Neuron (in vitro differentiated cells): Measurements from ENCODE around the gene CCDC197.

ENCODE experiments used
- H2AFZ ChIP-seq: one replicate; pipeline ENCODE4 v1.6.1; 2013; ENCODE audit warnings: low read depth, mild to moderate bottlenecking, inconsistent platforms, low read length, moderate library complexity
- H3K27me3 ChIP-seq: one replicate; pipeline ENCODE4 v1.6.1; 2013; ENCODE audit warnings: low read length; ENCODE audit not compliant: insufficient read depth
- H3K36me3 ChIP-seq: one replicate; pipeline ENCODE4 v1.6.1; 2013; ENCODE audit warnings: low read length; ENCODE audit not compliant: insufficient read depth
- H3K4me1 ChIP-seq: one replicate; pipeline ENCODE4 v1.6.1; 2013; ENCODE audit warnings: low read length; ENCODE audit not compliant: insufficient read depth
- H3K4me3 ChIP-seq: 2 replicates; pipeline ENCODE4 v1.5.1; 2013; ENCODE audit warnings: mild to moderate bottlenecking, low read length, moderate library complexity
- H3K9me3 ChIP-seq: one replicate; pipeline ENCODE4 v1.6.1; 2013; ENCODE audit warnings: low read length

The CCDC197 gene

DNA sequence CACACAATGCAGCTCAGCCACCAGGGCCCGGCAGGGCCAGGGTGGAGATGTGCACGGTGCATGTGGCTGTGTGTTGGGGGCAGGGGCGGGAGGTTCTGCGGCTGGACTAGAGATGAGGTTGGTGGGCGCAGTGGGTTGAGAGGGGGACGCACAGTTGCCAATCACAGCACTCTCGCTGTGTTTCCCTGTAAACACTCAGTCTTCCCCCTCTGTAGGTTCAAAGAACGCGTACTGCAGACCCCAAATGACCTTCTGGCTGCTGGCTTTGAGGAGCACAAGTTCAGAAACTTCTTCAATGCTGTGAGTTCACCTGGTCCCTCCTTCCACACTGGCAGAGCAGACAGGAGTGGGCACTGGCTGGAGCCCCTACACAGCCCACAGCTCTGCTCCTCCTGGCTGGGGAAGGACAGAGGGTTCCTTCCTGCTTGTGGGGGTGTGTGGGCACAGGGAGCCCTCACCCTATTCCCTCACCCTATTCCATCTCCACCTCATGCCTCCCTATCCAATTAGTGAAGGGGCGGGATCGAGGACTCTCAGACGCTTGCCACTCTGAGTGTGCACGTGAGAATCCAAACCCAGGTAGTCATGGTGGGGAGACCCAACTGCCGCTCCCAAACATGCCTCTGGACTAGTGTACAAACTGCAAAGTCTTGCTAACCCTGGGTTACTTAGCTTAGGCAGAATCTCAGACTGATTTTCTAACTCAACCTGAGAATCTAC lies 46.8 kb downstream of the CCDC197 start:
- no peaks in the 10 kb centered on the region for H3K9me3 ChIP-seq
- H3K4me3 ChIP-seq = no peak overlapping the region
- no peaks in the 10 kb centered on the region for H3K27me3 ChIP-seq
- peaks cover 10% of the 10 kb centered on the region for H3K4me1 ChIP-seq
- peaks cover 43% of the 10 kb centered on the region for H3K36me3 ChIP-seq
- H2AFZ ChIP-seq = no peak overlapping the region

DNA sequence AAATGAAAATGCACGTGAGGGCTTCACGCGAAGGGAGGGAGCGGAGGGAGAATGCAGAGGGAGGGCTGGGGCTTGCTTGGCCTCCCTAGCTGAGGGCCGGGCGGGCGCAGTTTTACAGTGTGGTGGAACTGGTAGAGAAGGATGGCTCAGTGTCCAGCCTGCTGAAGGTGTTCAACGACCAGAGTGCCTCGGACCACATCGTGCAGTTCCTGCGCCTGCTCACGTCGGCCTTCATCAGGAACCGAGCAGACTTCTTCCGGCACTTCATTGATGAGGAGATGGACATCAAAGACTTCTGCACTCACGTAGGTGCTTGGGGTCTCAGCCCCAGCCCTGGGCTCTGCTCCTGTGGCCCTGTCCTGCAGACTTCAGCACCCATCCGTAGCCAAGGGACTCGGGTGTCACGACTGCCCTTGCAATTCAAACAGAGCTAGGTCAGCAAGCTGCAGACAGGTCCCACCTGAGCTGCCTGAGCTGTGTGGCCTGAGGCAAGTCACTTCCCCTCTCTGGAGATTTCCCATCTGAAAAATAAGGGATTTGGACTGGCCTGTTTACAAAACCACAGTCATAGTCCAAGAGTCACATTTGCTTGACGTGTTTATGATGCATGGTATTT lies 47.5 kb downstream of the CCDC197 start:
- Histone ChIP-seq H3K4me1 (peaks cover 15% of the 10 kb centered on the region), H3K27me3 (no peaks in the 10 kb centered on the region), H3K9me3 (no peaks in the 10 kb centered on the region), H3K4me3 (no peak overlapping the region), H2AFZ (no peak overlapping the region), H3K36me3 (peaks cover 48% of the 10 kb centered on the region)

DNA sequence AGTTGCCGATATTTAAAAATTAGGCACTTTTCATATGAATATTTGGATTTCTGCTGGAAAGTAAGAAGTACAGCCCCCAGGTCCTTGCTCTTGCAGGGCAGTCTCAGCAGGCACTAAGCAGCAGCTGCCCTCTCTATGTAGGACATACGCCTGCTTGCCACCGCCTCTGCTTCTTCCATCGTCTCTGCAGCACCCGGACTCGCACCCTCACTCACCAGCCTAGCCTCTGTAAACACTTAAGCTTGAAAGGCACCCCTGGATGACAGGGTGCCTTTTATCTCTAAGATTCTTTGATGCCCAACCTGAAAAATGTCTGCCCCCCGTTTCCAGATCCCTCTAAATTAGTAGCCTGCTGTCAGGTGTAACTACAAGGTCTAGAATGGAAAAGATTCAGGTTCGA lies 48.0 kb downstream of the CCDC197 start:
- no peak overlapping the region for H3K4me3 ChIP-seq
- H2AFZ ChIP-seq = no peak overlapping the region
- H3K9me3 ChIP-seq = no peaks in the 10 kb centered on the region
- peaks cover 53% of the 10 kb centered on the region for H3K36me3 ChIP-seq
- H3K27me3 ChIP-seq = no peaks in the 10 kb centered on the region
- H3K4me1 ChIP-seq = peaks cover 15% of the 10 kb centered on the region

DNA sequence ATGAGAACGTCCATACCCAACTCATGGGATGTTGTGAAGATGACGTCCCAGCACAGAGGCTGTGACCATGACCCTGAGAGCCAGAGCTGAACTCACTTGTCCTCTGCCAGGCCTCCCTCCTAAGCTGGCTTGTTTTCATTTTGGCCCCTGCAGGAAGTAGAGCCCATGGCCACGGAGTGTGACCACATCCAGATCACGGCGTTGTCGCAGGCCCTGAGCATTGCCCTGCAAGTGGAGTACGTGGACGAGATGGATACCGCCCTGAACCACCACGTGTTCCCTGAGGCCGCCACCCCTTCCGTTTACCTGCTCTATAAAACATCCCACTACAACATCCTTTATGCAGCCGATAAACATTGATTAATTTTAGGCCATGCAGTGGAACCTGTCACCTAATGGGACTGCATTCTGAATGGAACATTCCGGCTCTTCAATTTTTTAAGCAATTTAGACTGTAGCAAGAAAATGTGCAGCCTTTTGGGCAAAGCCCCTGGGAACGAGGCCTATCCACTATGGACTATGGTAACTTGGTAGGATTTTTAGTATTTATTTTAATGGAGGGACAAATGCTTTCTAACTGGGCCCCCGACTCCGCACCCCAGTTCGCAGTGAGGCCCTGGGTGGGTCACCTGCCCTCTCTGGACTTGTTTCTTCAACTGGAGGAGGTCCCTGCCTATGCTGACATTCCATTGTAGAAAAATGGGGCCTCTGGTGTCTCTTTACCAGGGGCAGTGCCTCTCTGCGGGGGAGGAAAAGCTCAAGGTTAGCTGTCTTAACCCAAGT lies 48.7 kb downstream of the CCDC197 start:
- Histone ChIP-seq H3K9me3 (no peaks in the 10 kb centered on the region), H3K27me3 (no peaks in the 10 kb centered on the region), H3K4me3 (no peak overlapping the region), H3K4me1 (peaks cover 15% of the 10 kb centered on the region), H2AFZ (no peak overlapping the region), H3K36me3 (peaks cover 59% of the 10 kb centered on the region)

DNA sequence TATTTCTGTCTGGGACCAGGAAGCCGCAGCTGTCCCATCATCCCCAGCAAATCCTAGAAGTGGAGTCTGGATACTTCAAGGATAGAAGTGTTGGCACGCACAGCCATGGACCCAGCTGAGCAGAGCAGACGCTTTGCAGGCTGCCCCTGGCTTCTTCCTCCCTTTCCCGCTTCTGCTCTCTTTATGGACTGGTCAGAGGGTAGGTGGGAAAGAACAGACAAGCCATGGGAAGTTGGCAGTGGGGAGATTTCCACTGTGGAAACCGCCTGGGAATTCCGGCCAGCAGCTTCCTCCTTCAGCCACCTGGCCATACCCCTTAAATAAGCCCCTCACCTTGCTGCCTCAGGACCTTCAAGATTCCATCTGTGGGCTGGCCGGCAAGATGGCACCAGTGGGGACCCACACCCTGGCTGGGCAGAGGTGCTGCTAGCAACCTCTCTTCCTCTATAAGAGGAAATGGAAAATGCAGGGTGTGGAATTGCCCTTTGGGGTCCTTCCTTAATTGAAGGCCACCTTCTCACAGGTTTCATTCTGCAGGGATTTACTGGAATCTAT lies 49.7 kb downstream of the CCDC197 start:
- Histone ChIP-seq H3K4me3 (no peak overlapping the region), H3K9me3 (no peaks in the 10 kb centered on the region), H3K4me1 (peaks cover 15% of the 10 kb centered on the region), H3K27me3 (no peaks in the 10 kb centered on the region), H2AFZ (no peak overlapping the region), H3K36me3 (peaks cover 67% of the 10 kb centered on the region)

DNA sequence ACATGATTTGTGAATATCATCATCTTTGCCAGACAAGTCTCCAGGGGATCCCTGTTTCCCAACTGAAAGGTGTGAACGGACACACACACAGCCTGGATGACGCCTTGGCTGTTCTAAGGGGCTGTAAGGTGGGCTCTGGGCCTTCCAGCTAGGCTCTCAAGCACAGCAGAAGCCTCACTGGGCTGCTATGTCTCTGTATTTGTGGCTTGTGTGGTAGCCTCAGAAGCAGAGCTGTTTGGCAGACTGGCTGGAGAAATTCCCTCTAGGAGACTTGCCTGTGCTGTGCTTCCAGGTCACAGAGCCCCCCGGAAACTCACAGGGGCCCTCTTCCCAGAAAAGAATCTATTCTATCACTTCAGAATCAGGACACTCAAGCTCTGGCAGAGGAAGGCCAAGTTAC lies 50.5 kb downstream of the CCDC197 start:
- Histone ChIP-seq H3K4me1 (peaks cover 15% of the 10 kb centered on the region), H3K4me3 (no peak overlapping the region), H3K36me3 (peaks cover 75% of the 10 kb centered on the region)

DNA sequence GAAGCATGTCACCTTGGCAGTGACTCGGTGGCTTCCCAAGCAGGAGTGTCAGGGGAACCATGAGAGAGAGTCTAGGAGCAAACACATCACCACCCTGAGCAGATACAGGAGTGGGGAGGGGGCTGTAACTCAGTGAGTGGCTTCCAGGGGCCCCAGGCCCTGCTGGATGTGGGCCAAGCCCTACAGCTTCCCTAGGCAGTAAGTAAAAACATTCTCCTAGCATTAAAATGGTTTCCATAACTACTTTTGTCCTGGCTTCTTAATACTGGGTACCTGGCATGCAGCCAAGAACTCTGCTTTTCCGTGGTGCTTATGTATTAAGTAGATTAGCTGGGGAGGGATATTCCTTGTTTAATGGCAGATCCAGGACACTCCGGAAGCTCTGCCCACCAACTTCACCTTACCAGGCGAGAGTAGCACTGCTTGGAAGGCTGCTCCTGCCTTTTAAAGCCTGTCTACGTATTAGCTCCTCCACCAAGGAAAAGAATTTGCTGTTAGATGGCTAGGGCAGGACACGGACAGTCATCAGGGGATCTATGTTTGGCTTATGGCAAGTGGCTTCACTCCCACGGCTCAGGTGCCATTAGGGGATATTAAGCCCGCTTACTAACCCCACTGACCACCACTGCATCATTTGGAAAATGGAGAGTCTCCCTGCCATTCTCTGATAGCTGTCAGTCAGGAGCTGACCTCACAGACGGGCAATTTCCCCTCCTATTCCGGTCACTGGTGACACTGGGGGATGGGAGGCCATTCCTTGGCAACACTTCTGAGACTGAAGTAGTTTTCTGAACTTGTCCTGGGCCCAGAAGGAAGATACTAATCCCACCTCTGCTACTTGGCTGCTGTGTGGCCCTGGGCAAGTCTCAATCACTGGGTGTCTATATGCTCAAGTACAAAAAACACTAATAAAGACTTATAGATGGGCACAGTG lies 51.9 kb downstream of the CCDC197 start:
- H3K4me1 ChIP-seq = peaks cover 15% of the 10 kb centered on the region
- H3K36me3 ChIP-seq = peaks cover 79% of the 10 kb centered on the region
- no peak overlapping the region for H3K4me3 ChIP-seq
- no peak overlapping the region for H2AFZ ChIP-seq
- H3K27me3 ChIP-seq = no peaks in the 10 kb centered on the region
- H3K9me3 ChIP-seq = no peaks in the 10 kb centered on the region

More for the DNA sequence above, 50.5 kb downstream of the CCDC197 start:
- no peaks in the 10 kb centered on the region for H3K9me3 ChIP-seq
- no peaks in the 10 kb centered on the region for H3K27me3 ChIP-seq
- no peak overlapping the region for H2AFZ ChIP-seq

DNA sequence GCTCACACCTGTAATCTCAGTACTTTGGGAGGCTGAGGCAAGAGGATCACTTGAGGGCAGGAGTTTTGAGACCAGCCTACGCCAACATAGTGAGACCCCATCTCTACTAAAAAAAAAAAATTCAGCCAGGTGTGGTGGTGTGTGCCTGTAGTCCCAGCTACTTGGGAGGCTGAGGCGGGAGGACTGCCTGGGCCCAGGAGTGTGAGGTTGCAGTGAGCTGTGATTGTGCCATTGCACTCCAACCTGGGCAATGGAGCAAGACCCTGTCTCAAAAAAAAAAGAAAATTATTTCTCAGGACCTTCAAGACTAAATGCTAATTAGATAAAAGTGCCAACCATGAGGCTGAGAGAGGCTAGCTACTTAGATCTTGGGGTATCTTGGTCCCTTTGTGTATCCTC lies 52.5 kb downstream of the CCDC197 start:
- Histone ChIP-seq H3K27me3 (no peaks in the 10 kb centered on the region), H2AFZ (no peak overlapping the region)

DNA sequence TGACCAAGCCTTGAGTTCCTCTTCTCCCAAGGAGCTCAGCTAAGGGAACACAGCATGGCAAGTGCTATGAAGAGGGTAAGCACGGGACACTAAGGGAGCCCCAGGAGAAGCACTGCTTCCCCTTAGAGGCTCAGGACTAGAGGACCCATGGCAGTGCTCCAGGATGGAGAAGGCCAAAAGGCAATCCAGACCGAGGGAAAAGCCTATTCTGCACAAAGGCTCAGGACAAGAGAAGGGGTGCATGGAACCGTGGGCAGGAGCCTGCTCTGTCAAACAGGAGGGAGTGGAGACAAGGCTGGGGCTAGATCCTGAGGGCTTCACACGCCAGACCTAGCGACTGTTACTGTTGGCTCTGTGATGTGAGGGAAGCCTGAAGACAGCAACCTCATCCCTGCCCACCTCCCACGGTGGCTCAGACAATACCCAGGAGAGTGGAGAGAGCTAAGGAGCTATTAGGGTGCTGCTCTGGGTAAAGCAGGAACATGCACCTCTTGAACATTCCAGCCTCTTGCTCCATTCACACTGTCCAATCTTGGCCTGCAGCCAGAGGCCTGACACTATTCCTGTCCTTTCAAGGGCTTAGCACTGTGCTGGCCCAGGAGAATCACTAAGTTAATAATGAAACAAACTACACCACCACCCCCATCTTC lies 53.3 kb downstream of the CCDC197 start:
- Histone ChIP-seq H3K9me3 (no peaks in the 10 kb centered on the region), H3K36me3 (peaks cover 82% of the 10 kb centered on the region)

More for the DNA sequence above, 52.5 kb downstream of the CCDC197 start:
- Histone ChIP-seq H3K9me3 (no peaks in the 10 kb centered on the region), H3K36me3 (peaks cover 81% of the 10 kb centered on the region), H3K4me1 (peaks cover 15% of the 10 kb centered on the region), H3K4me3 (no peak overlapping the region)

DNA sequence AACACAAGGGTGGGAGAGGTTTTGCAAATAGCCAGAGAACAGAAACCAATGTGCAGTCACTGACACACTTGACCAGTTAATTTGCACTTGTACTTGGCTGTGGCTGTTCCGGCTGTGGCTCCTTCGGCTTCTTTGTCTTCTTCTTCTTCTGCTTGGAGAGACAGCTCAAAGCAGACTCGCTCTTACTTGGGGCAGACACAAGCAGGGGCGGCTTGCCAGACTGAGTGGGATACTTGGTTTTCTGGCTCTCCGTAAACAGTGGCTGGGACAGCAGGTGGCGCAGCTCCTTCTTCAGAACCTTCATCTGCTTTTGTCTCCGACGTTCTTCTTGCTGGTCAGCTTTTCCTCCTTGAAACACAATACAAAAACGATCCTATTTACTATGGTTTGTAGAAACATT lies 54.0 kb downstream of the CCDC197 start:
- H2AFZ ChIP-seq = no peak overlapping the region
- peaks cover 15% of the 10 kb centered on the region for H3K4me1 ChIP-seq
- H3K9me3 ChIP-seq = no peaks in the 10 kb centered on the region
- no peaks in the 10 kb centered on the region for H3K27me3 ChIP-seq
- H3K4me3 ChIP-seq = no peak overlapping the region
- H3K36me3 ChIP-seq = peaks cover 85% of the 10 kb centered on the region

More for the DNA sequence above, 53.3 kb downstream of the CCDC197 start:
- no peak overlapping the region for H3K4me3 ChIP-seq
- peaks cover 15% of the 10 kb centered on the region for H3K4me1 ChIP-seq
- no peaks in the 10 kb centered on the region for H3K27me3 ChIP-seq
- H2AFZ ChIP-seq = no peak overlapping the region

DNA sequence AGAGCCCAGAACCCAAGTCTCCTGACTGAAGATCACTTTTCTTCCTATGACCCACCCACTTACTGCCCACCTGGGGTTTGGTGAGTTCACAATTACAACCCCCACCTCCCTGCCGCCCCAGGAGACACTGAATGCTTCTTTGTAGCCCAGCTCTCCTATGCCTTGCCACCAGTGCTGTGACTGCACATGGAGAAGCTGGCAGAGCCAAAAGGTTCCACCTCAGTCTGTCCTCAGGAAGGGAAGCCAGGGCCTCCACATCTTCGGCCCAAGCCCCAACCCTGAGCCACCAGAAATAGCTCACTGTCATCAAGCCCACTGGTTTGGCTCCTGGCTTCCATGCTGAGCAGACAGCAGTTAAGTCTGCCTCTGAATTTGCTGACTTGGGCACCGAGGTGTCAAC lies 54.7 kb downstream of the CCDC197 start:
- peaks cover 15% of the 10 kb centered on the region for H3K4me1 ChIP-seq
- no peaks in the 10 kb centered on the region for H3K9me3 ChIP-seq
- no peak overlapping the region for H2AFZ ChIP-seq
- H3K36me3 ChIP-seq = peaks cover 87% of the 10 kb centered on the region
- H3K4me3 ChIP-seq = no peak overlapping the region
- no peaks in the 10 kb centered on the region for H3K27me3 ChIP-seq

DNA sequence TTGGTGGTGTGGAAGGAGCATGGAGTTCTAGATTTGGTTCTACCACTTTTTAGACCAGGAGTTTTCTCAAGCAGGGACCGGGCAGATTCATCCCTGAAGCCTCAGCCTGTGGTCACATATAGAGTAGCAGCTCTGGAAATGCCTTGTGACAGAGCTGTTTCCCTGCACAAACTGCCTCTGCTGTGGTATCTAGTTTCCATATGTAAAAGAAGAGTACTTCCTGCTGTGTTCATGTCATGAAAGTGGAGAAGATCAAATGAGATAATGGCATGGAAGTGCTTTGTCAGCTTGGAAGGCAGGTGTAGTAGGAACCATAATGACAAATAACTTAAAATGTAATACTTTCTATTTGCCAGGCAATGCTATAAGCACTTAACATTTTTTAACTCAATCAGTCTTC lies 55.1 kb downstream of the CCDC197 start:
- Histone ChIP-seq H3K27me3 (no peaks in the 10 kb centered on the region), H3K4me3 (no peak overlapping the region), H2AFZ (no peak overlapping the region), H3K4me1 (peaks cover 15% of the 10 kb centered on the region), H3K36me3 (peaks cover 86% of the 10 kb centered on the region), H3K9me3 (no peaks in the 10 kb centered on the region)
